ENCODE measurements around the gene VASP. TPM values are rescaled to one million over a fixed set of nuclear protein-coding genes. Genes with fewer than 3 reads are reported as not detected.

The VASP gene
- total and polyA plus RNA-seq, 2 experiments from 2014 or later: 60.3 to 147 TPM

GRCh38 chr19:45522010-45522941, 15.0 kb downstream of the VASP start:
- Histone ChIP-seq H3K27ac (ENCODE audit: low read depth) (0 out of 2 replicates have a peak overlapping the region, but pooled peaks have one; percentile 72), H4K20me1 (replicated peaks; ENCODE audit: insufficient read depth) (peaks cover 28% of the 10 kb centered on the region), H2AFZ (no peak overlapping the region), H3K79me2 (replicated peaks; ENCODE audit: insufficient read depth) (peaks cover 13% of the 10 kb centered on the region), H3K4me1 (ENCODE audit: insufficient read depth) (peaks cover 4% of the 10 kb centered on the region; the same call in 1 of the 2 replicates), H3K9me2 (ENCODE audit: insufficient read depth) (no peaks in the 10 kb centered on the region), H3K4me3 (no peak overlapping the region), H3K36me3 (ENCODE audit: insufficient read depth) (peaks cover 27% of the 10 kb centered on the region), H3F3A (replicated peaks; ENCODE audit: low read depth) (peaks cover 26% of the 10 kb centered on the region), H3K4me2 (no peak overlapping the region), H3K27me3 (ENCODE audit: insufficient read depth) (no peaks in the 10 kb centered on the region)
- Mint-ChIP-seq H3K27me3 (ENCODE audit: insufficient read depth, low read depth, poor library complexity) (peaks cover 19% of the 10 kb centered on the region), H3K36me3 (ENCODE audit: low read depth) (peaks cover 66% of the 10 kb centered on the region), H3K27ac (no peak overlapping the region), H3K9me3 (no peaks in the 10 kb centered on the region; the same call in 2 of the 3 replicates), H3K4me1 (peaks cover 7% of the 10 kb centered on the region; the same call in 2 of the 3 replicates), H3K4me3 (no peak overlapping the region)
- no peak for DNase-seq (ENCODE audit: low spot score)
- TF ChIP-seq CREB1 (CRISPR knock-in tag; IDR thresholded peaks at IDR 0.05; ENCODE audit: low read depth) (no peak), POLR2AphosphoS5 (IDR thresholded peaks at IDR 0.05; ENCODE audit: low read depth) (no peak), EZH2 (IDR thresholded peaks at IDR 0.05; ENCODE audit: low read depth, unreplicated experiment) (no peak), ZNF114 (CRISPR knock-in tag; IDR thresholded peaks at IDR 0.05) (no peak), ETS1 (IDR thresholded peaks at IDR 0.05) (no peak), REST (IDR thresholded peaks at IDR 0.05; ENCODE audit: unreplicated experiment) (no peak)
- ATAC-seq: no peak

- Mint-ChIP-seq H3K4me1 (peaks cover 12% of the 10 kb centered on the region), H3K4me3 (no peak overlapping the region; the same call in 2 of the 3 replicates), H3K27me3 (ENCODE audit: insufficient read depth, low read depth, poor library complexity) (peaks cover 28% of the 10 kb centered on the region), H3K27ac (peak overlapping the region; percentile 90), H3K9me3 (no peaks in the 10 kb centered on the region), H3K36me3 (ENCODE audit: low read depth) (peaks cover 59% of the 10 kb centered on the region)
- H3K4me2 ChIP-seq: no peak overlapping the region
- peak; percentile 96 for DNase-seq (ENCODE audit: low spot score)
- peaks cover 20% of the 10 kb centered on the region for H3K36me3 ChIP-seq (ENCODE audit: insufficient read depth)
- H3K4me1 ChIP-seq (ENCODE audit: insufficient read depth): peaks cover 11% of the 10 kb centered on the region
- TF ChIP-seq ETS1 (IDR thresholded peaks at IDR 0.05): peak; percentile 92
- TF ChIP-seq CTCF (conservative IDR thresholded peaks at IDR 0.05; ENCODE audit: low read depth in 2 of 2): peak; percentile 86 to 87
- no peak for TF ChIP-seq STAT1 (IDR thresholded peaks at IDR 0.05; ENCODE audit: unreplicated experiment)
- peaks cover 10% of the 10 kb centered on the region; the same call in 1 of the 2 replicates for H3K79me2 ChIP-seq (replicated peaks; ENCODE audit: insufficient read depth)
- H4K20me1 ChIP-seq (replicated peaks; ENCODE audit: insufficient read depth): peaks cover 35% of the 10 kb centered on the region
- no peak overlapping the region for H2AFZ ChIP-seq
- H3K27ac ChIP-seq (ENCODE audit: low read depth): no peak overlapping the region
- H3K27me3 ChIP-seq (ENCODE audit: insufficient read depth): no peaks in the 10 kb centered on the region
- H3F3A ChIP-seq (replicated peaks; ENCODE audit: low read depth): peaks cover 31% of the 10 kb centered on the region
- no peak overlapping the region for H3K4me3 ChIP-seq
- peak; percentile 78 for ATAC-seq
- H3K9me2 ChIP-seq (ENCODE audit: insufficient read depth): no peaks in the 10 kb centered on the region
These were observed 16.5 kb downstream of the VASP start for GRCh38 chr19:45523642-45524256.

Data from GM23338 (cell line).